GM12878 (cell line): ENCODE data around the gene SIVA1. TPM values are rescaled to one million over a fixed set of nuclear protein-coding genes. Genes with fewer than 3 reads are reported as not detected.

Experiments
- ATAC-seq: fragments of 200-7000 bp; cut with Tn5 transposase; 3 replicates; pipeline ENCODE4 v1.9.1; 2020; ENCODE audit warnings: mild to moderate bottlenecking, moderate library complexity
- BruUV-seq: library from RNA; stranded (reverse); fragments of 400-500 nt; replicated peaks from 2 replicates; lab custom pipeline; 2021; lab: Mats Ljungman, UMichigan
- CTCF ChIA-PET: fragments of 300-600 bp; sonication (Branson Sonifier 250); formaldehyde crosslinking; extraction: SDS; loops from one replicate; lab custom pipeline; 2021; ENCODE audit warnings: inconsistent platforms; lab: Yijun Ruan, JAX
- POLR2A ChIA-PET: fragments of 350-600 bp; formaldehyde crosslinking; extraction: SDS; loops from one replicate; lab custom pipeline; 2021; ENCODE audit warnings: inconsistent platforms; lab: Charles Lee
- RAD21 ChIA-PET: fragments of 300-600 bp; sonication (Branson Sonifier 250); formaldehyde crosslinking; loops from one replicate; lab custom pipeline; 2023; ENCODE audit warnings: antibody characterized with exemption; ENCODE audit not compliant: unreplicated experiment; lab: Charles Lee
- SMC1A ChIA-PET: fragments of 300-600 bp; sonication (Branson Sonifier 250); formaldehyde crosslinking; loops from one replicate; lab custom pipeline; 2023; ENCODE audit not compliant: unreplicated experiment, uncharacterized antibody; lab: Charles Lee
- DNase-seq: peaks from one replicate; pipeline ENCODE4 v3.0.0-alpha.2; 2011; ENCODE audit warnings: low read depth, low spot score
- FAIRE-seq: peaks from 3 replicates; lab custom pipeline; 2011; peaks lifted over from hg19 to GRCh38; lab: Jason Lieb, UNC
- H2AFZ ChIP-seq: 2 replicates; pipeline ENCODE4 v1.6.0; 2011; ENCODE audit warnings: low read depth, low read length, control low read depth; ENCODE audit not compliant: control insufficient read depth
- H3K27ac ChIP-seq: 2 replicates; pipeline ENCODE4 v1.5.1; 2011; ENCODE audit warnings: control low read depth; ENCODE audit not compliant: control insufficient read depth, insufficient read depth
- H3K27me3 ChIP-seq, 2 experiments: replicated peaks in 1 of 2; 2 replicates each; pipeline versions ENCODE4 v1.6.0 to v1.6.1; 2011; ENCODE audit warnings: low read length in 1 of 2; ENCODE audit not compliant: control insufficient read depth in 2 of 2, insufficient read depth in 2 of 2
- H3K36me3 ChIP-seq, 2 experiments: 2 replicates each; pipeline ENCODE4 v1.5.1; 2011; ENCODE audit warnings: low read length in 1 of 2; ENCODE audit not compliant: control insufficient read depth in 2 of 2, insufficient read depth in 2 of 2
- H3K4me1 ChIP-seq: 2 replicates; pipeline ENCODE4 v1.6.1; 2011; ENCODE audit warnings: mild to moderate bottlenecking, low read length, moderate library complexity, mixed read lengths; ENCODE audit not compliant: control insufficient read depth, insufficient read depth
- H3K4me2 ChIP-seq: 2 replicates; pipeline ENCODE4 v1.6.0; 2011; ENCODE audit warnings: control low read depth; ENCODE audit not compliant: control insufficient read depth, insufficient read depth
- H3K4me3 ChIP-seq: fragments of 200-600 bp; sonication (generic); 2 replicates; pipeline ENCODE4 v1.5.1; 2016
- H3K79me2 ChIP-seq: 2 replicates; pipeline ENCODE4 v1.6.0; 2011; ENCODE audit warnings: low read length; ENCODE audit not compliant: control insufficient read depth, insufficient read depth
- H3K9ac ChIP-seq: 2 replicates; pipeline ENCODE4 v1.8.0; 2011; ENCODE audit warnings: low read length, control low read depth, mixed read lengths; ENCODE audit not compliant: control insufficient read depth, insufficient read depth
- H3K9me3 ChIP-seq: replicated peaks from 3 replicates; pipeline ENCODE4 v1.5.1; 2011; ENCODE audit warnings: mild to moderate bottlenecking, low read length; ENCODE audit not compliant: control insufficient read depth, insufficient read depth
- H4K20me1 ChIP-seq: 2 replicates; pipeline ENCODE4 v1.6.0; 2011; ENCODE audit not compliant: control insufficient read depth, insufficient read depth
- ATF7 ChIP-seq: fragments of 450-650 bp; IDR thresholded peaks from 2 replicates; pipeline ENCODE4 v1.6.1; 2016; ENCODE audit warnings: low read depth, mild to moderate bottlenecking
- BCL3 ChIP-seq: IDR thresholded peaks from 2 replicates; pipeline ENCODE4 v1.6.1; 2011; ENCODE audit warnings: borderline replicate concordance, low read depth, mild to moderate bottlenecking, moderate library complexity, low read length; ENCODE audit not compliant: insufficient read depth, poor library complexity, severe bottlenecking
- EGR1 ChIP-seq, 2 experiments: IDR thresholded peaks; 1 replicate in 1 of 2; 2 replicates in 1 of 2; pipeline ENCODE4 v1.6.1; 2011 to 2012; ENCODE audit warnings: low read depth in 2 of 2, low read length in 2 of 2, borderline replicate concordance in 1 of 2, mild to moderate bottlenecking in 1 of 2, moderate library complexity in 1 of 2
- ETV6 ChIP-seq, 2 experiments: fragments of 450-650 bp in 1 of 2; IDR thresholded peaks in 1 of 2; conservative IDR thresholded peaks in 1 of 2; 2 replicates each; pipeline ENCODE4 v1.6.1; 2014; ENCODE audit warnings: antibody characterized with exemption in 1 of 2, borderline replicate concordance in 1 of 2, low read depth in 1 of 2, mild to moderate bottlenecking in 1 of 2, moderate library complexity in 1 of 2
- FOXK2 ChIP-seq: fragments of 450-650 bp; IDR thresholded peaks from 2 replicates; pipeline ENCODE4 v1.6.1; 2017; ENCODE audit warnings: mild to moderate bottlenecking, moderate library complexity
- HDAC2 ChIP-seq: fragments of 200-600 bp; sonication (generic); IDR thresholded peaks from 2 replicates; pipeline ENCODE4 v1.6.1; 2017
- MAX ChIP-seq: IDR thresholded peaks from 2 replicates; pipeline ENCODE4 v1.6.1; 2012; ENCODE audit warnings: low read depth, low read length, improper control_type of control experiment
- MTA3 ChIP-seq: IDR thresholded peaks from 2 replicates; pipeline ENCODE4 v1.6.1; 2012; ENCODE audit warnings: low read length, inconsistent platforms, borderline replicate concordance
- MYC ChIP-seq: IDR thresholded peaks from 2 replicates; pipeline ENCODE4 v1.6.1; 2011; ENCODE audit warnings: mild to moderate bottlenecking, low read length, moderate library complexity, inconsistent platforms; ENCODE audit not compliant: insufficient read depth, insufficient replicate concordance, insufficient read length, severe bottlenecking
- NFYB ChIP-seq: IDR thresholded peaks from 2 replicates; pipeline ENCODE4 v1.6.1; 2011; ENCODE audit warnings: low read depth, mild to moderate bottlenecking, low read length, improper control_type of control experiment, moderate library complexity; ENCODE audit not compliant: insufficient read depth
- POU2F2 ChIP-seq: IDR thresholded peaks from 3 replicates; pipeline ENCODE4 v1.6.1; 2011; ENCODE audit warnings: low read depth, mild to moderate bottlenecking, low read length, borderline replicate concordance
- PRDM15 ChIP-seq: fragments of 450-650 bp; formaldehyde crosslinking; IDR thresholded peaks from 2 replicates; pipeline ENCODE4 v1.4.0; 2020; ENCODE audit warnings: mild to moderate bottlenecking, moderate library complexity
- RFX5 ChIP-seq: IDR thresholded peaks from 2 replicates; pipeline ENCODE4 v1.6.1; 2011; ENCODE audit warnings: low read depth, low read length, improper control_type of control experiment
- RUNX3 ChIP-seq: IDR thresholded peaks from 2 replicates; pipeline ENCODE4 v1.6.1; 2012; ENCODE audit warnings: low read length, inconsistent platforms
- SMAD1 ChIP-seq: fragments of 450-650 bp; IDR thresholded peaks from 2 replicates; pipeline ENCODE4 v1.6.1; 2018; ENCODE audit warnings: mild to moderate bottlenecking, low read depth; ENCODE audit not compliant: partially characterized antibody
- SMAD5 ChIP-seq: IDR thresholded peaks from 2 replicates; pipeline ENCODE4 v1.6.1; 2016; ENCODE audit warnings: antibody characterized with exemption, low read depth
- SUZ12 ChIP-seq: fragments of 200-600 bp; sonication (generic); IDR thresholded peaks from one replicate; pipeline ENCODE4 v1.6.1; 2018; ENCODE audit warnings: antibody characterized with exemption, mild to moderate bottlenecking; ENCODE audit not compliant: unreplicated experiment
- TCF12 ChIP-seq: IDR thresholded peaks from 2 replicates; pipeline ENCODE4 v1.6.1; 2011; ENCODE audit warnings: low read depth, mild to moderate bottlenecking, low read length
- YY1 ChIP-seq: IDR thresholded peaks from 2 replicates; pipeline ENCODE4 v1.6.1; 2011; ENCODE audit warnings: low read depth, mild to moderate bottlenecking, low read length
- WGBS: methylation state at CpG from one replicate; pipeline ENCODE4 v1.1.6; 2016; ENCODE audit warnings: low lambda C conversion rate; ENCODE audit not compliant: insufficient replicate concordance, insufficient coverage; ENCODE audit errors: missing lambda C conversion rate; 5-methylcytosine and 5-hydroxymethylcytosine counted together
- in situ Hi-C: fragments of 300-500 bp; cut with MboI; formaldehyde crosslinking; loops from 9 replicates; pipeline ENCODE4 v1.14.3; 2018; ENCODE audit warnings: mixed read lengths
- intact Hi-C: fragments of 100-400 bp; cut with micrococcal nuclease; formaldehyde crosslinking; loops from one replicate; pipeline ENCODE4 v1.14.2; 2022; ENCODE audit not compliant: unreplicated experiment
- polyA plus RNA-seq, 11 experiments: library from polyadenylated mRNA; depleted of rRNA in 4 of 11; unstranded in 6 of 11; stranded (reverse) in 5 of 11; fragments of >200 nt; fragmentation: Nextera tagmentation in 4 of 11; fragmentation: Illumina TruSeq in 1 of 11; extraction: Ambion mirVana in 4 of 11; extraction: Trizol in 1 of 11; gene quantifications; 1 replicate in 1 of 11; 2 replicates in 10 of 11; pipeline versions ENCODE4 v1.2.1 to v1.2.3, GENCODE V29; 2011 to 2016; ENCODE audit warnings: inconsistent platforms in 2 of 11, missing spikeins in 2 of 11, low read depth in 1 of 11
- total RNA-seq, 4 experiments: library from RNA; depleted of rRNA in 3 of 4; stranded (reverse); fragments of >200 nt in 3 of 4; fragmentation: Illumina TruSeq in 1 of 4; extraction: Trizol in 1 of 4; gene quantifications; 2 replicates each; pipeline versions ENCODE4 v1.2.1 to v1.2.3, GENCODE V29; 2013 to 2021

SIVA1 gene
- total and polyA plus RNA-seq, 10 of the 15 experiments (the other 5 are each of a cell fraction or from before 2014, with no cell fraction given): 4.6 to 282 (median 106) TPM

GRCh38 chr14:104757238-104757585 lies 4.3 kb downstream of the SIVA1 start:
- Histone ChIP-seq H3K27me3 (no peaks in the 10 kb centered on the region), H3K36me3 (peaks cover 2 to 18% of the 10 kb centered on the region in 2 experiments; a peak in 3 of 4 replicates), H2AFZ (no peak overlapping the region), H3K4me1 (peaks cover 17% of the 10 kb centered on the region), H3K9me3 (no peaks in the 10 kb centered on the region), H3K9ac (no peak overlapping the region), H3K4me3 (no peak overlapping the region), H3K27ac (no peak overlapping the region), H4K20me1 (no peaks in the 10 kb centered on the region), H3K4me2 (no peak overlapping the region), H3K79me2 (peaks cover 31% of the 10 kb centered on the region)
- no TSS peak for BruUV-seq
- RAD21 ChIA-PET: no interaction called here
- CTCF ChIA-PET: interaction anchor here (0.9 kb wide), 1 partner anchor 69 kb away, joined by 3 read pairs; no protein-coding TSS in a partner anchor
- no peak for TF ChIP-seq PRDM15 (CRISPR knock-in tag)
- TF ChIP-seq NFYB: no peak
- TF ChIP-seq MYC: no peak
- TF ChIP-seq POU2F2: no peak
- TF ChIP-seq ATF7: no peak
- TF ChIP-seq ETV6 (conservative IDR thresholded peaks at IDR 0.05 in 1 of 2, IDR thresholded peaks at IDR 0.05 in 1 of 2; ENCODE audit: borderline replicate concordance in 1 of 2, low read depth in 1 of 2): no peak
- TF ChIP-seq RFX5: no peak
- no peak for TF ChIP-seq RUNX3
- no peak for TF ChIP-seq SUZ12
- no peak for TF ChIP-seq TCF12
- no peak for TF ChIP-seq SMAD5
- no peak for TF ChIP-seq EGR1 (IDR thresholded peaks at IDR 0.05; ENCODE audit: borderline replicate concordance in 1 of 2, low read depth in 2 of 2, low read length in 2 of 2)
- no peak for TF ChIP-seq HDAC2
- no peak for TF ChIP-seq YY1
- no peak for TF ChIP-seq FOXK2
- TF ChIP-seq SMAD1: no peak
- TF ChIP-seq MTA3: no peak
- TF ChIP-seq BCL3: no peak
- no peak for TF ChIP-seq MAX
- WGBS: 82% methylated on average over 10 of the region's 10 CpGs
- DNase-seq: no peak
- SMC1A ChIA-PET: interaction anchor here (1.0 kb wide), 1 partner anchor 111 kb away, joined by 3 read pairs; no protein-coding TSS in a partner anchor
- ATAC-seq: no peak
- no peak for FAIRE-seq
- intact Hi-C loops (no loop called here), in situ Hi-C loops (no loop called here)
- POLR2A ChIA-PET: no interaction called here
